NT2/D1 (cell line): ENCODE measurements around the gene PDK1.
"Not testable (repeated sequence)": the region's sequence is repeated elsewhere in the genome, so short reads cannot be mapped to it uniquely, and the experiment has no call there.

Source experiments
- SUZ12 ChIP-seq: IDR thresholded peaks from 2 replicates; pipeline ENCODE4 v1.6.1; 2011; ENCODE audit not compliant: insufficient read length, insufficient read depth; ENCODE audit errors: extremely low read depth
- ZNF274 ChIP-seq: IDR thresholded peaks from 2 replicates; pipeline ENCODE4 v1.6.1; 2011; ENCODE audit warnings: mild to moderate bottlenecking, low read depth, low read length

GRCh38 chr2:172592190-172592589 lies 36.3 kb downstream of the PDK1 start:
- TF ChIP-seq ZNF274, SUZ12: not testable (repeated sequence)
